ENCODE results near the gene KSR2. TPM values are rescaled to one million over a fixed set of nuclear protein-coding genes. Genes with fewer than 3 reads are reported as not detected.

The KSR2 gene
- total RNA-seq, 2 donors from 2014 or later = 0.07 TPM; not detected in 1

- DNase-seq (ENCODE audit: low spot score) (no peak), ATAC-seq (ENCODE audit: insufficient number of reproducible peaks, low FRiP score, low read depth) (no peak)
- no peak for TF ChIP-seq CTCF (IDR thresholded peaks at IDR 0.05)
- Histone ChIP-seq H3K9me3 (no peaks in the 10 kb centered on the region), H3K4me3 (no peak overlapping the region), H3K4me1 (ENCODE audit: control insufficient read depth in 1 of 2, low read depth in 2 of 2) (peaks cover 0 to 9% of the 10 kb centered on the region in 2 donors), H3K36me3 (no peaks in the 10 kb centered on the region), H3K27me3 (replicated peaks; ENCODE audit: insufficient read depth) (no peaks in the 10 kb centered on the region), H3K27ac (no peak overlapping the region)
Measured at GRCh38 chr12:117577122-117577657, 391.6 kb downstream of the KSR2 start.

- Histone ChIP-seq H3K9me3 (no peaks in the 10 kb centered on the region), H3K4me1 (ENCODE audit: control insufficient read depth in 1 of 2, low read depth in 2 of 2) (peaks cover 0 to 9% of the 10 kb centered on the region in 2 donors), H3K27me3 (replicated peaks; ENCODE audit: insufficient read depth) (no peaks in the 10 kb centered on the region), H3K27ac (no peak overlapping the region), H3K4me3 (no peak overlapping the region), H3K36me3 (no peaks in the 10 kb centered on the region)
- DNase-seq (ENCODE audit: low spot score) (no peak), ATAC-seq (ENCODE audit: insufficient number of reproducible peaks, low FRiP score, low read depth) (no peak)
- no peak for TF ChIP-seq CTCF (IDR thresholded peaks at IDR 0.05)
Measured at GRCh38 chr12:117576053-117576452, 392.7 kb downstream of the KSR2 start.

- no peak overlapping the region for H3K27ac ChIP-seq
- H3K4me3 ChIP-seq = no peak overlapping the region
- ATAC-seq (ENCODE audit: insufficient number of reproducible peaks, low FRiP score, low read depth) = no peak
- no peak for TF ChIP-seq CTCF (IDR thresholded peaks at IDR 0.05)
- no peaks in the 10 kb centered on the region for H3K27me3 ChIP-seq (replicated peaks; ENCODE audit: insufficient read depth)
- no peaks in the 10 kb centered on the region for H3K9me3 ChIP-seq
- H3K4me1 ChIP-seq (ENCODE audit: control insufficient read depth in 1 of 2, low read depth in 2 of 2) = no peaks in the 10 kb centered on the region
- no peaks in the 10 kb centered on the region for H3K36me3 ChIP-seq
- no peak for DNase-seq (ENCODE audit: low spot score)
Measured at GRCh38 chr12:117574655-117575054, 394.1 kb downstream of the KSR2 start.

DNA sequence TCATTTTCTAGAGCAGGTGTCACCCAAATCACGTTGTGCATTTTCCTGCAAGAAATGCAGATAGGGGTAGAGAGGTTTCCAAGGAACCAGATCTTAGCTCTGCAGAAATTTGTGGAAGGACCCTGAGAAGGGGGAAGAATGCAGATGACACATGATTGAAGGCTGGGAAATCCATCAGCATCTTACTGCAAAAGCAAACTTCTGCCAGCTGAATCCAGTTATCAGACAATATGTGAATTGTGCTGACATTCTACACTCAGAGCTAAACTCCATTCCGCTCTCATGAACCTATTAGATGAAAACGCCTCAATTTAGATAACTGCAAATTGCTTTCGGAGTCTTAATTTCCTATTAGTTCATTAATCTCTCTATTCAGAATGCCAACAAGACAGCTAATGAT is 396.0 kb downstream of the KSR2 start:
- H3K36me3 ChIP-seq = no peaks in the 10 kb centered on the region
- DNase-seq (ENCODE audit: low spot score) = no peak
- H3K4me3 ChIP-seq = no peak overlapping the region
- no peaks in the 10 kb centered on the region for H3K27me3 ChIP-seq (replicated peaks; ENCODE audit: insufficient read depth)
- ATAC-seq (ENCODE audit: insufficient number of reproducible peaks, low FRiP score, low read depth) = no peak
- TF ChIP-seq CTCF (IDR thresholded peaks at IDR 0.05) = no peak
- H3K27ac ChIP-seq = no peak overlapping the region
- no peaks in the 10 kb centered on the region for H3K4me1 ChIP-seq (ENCODE audit: control insufficient read depth in 1 of 2, low read depth in 2 of 2)
- H3K9me3 ChIP-seq = no peaks in the 10 kb centered on the region

GRCh38 chr12:117571321-117571720 is 397.5 kb downstream of the KSR2 start:
- no peak for DNase-seq (ENCODE audit: low spot score)
- Histone ChIP-seq H3K4me1 (ENCODE audit: control insufficient read depth in 1 of 2, low read depth in 2 of 2) (no peaks in the 10 kb centered on the region), H3K27ac (no peak overlapping the region), H3K9me3 (no peaks in the 10 kb centered on the region), H3K27me3 (replicated peaks; ENCODE audit: insufficient read depth) (no peaks in the 10 kb centered on the region), H3K36me3 (no peaks in the 10 kb centered on the region), H3K4me3 (no peak overlapping the region)
- no peak for TF ChIP-seq CTCF (IDR thresholded peaks at IDR 0.05)
- ATAC-seq (ENCODE audit: insufficient number of reproducible peaks, low FRiP score, low read depth) = no peak
